Measurements from ENCODE around the gene ABCA10. TPM values are rescaled to one million over a fixed set of nuclear protein-coding genes. Genes with fewer than 3 reads are reported as not detected.

Gene ABCA10
- total RNA-seq, 1 donor from 2014 or later: 0.29 TPM

GRCh38 chr17:69122065-69122464 is 106.6 kb downstream of the ABCA10 start:
- Histone ChIP-seq H3K27me3 (ENCODE audit: control insufficient read depth, insufficient read depth, low read length) (no peaks in the 10 kb centered on the region), H3K4me3 (ENCODE audit: low read depth, low read length) (no peak overlapping the region), H3K36me3 (ENCODE audit: control insufficient read depth, insufficient read depth, low read length) (no peaks in the 10 kb centered on the region)
- no peak for TF ChIP-seq CTCF (IDR thresholded peaks at IDR 0.05; ENCODE audit: insufficient read depth, low read length, poor library complexity, severe bottlenecking)
- DNase-seq (ENCODE audit: low read depth): no peak

GRCh38 chr17:69117855-69118784 is 110.5 kb downstream of the ABCA10 start:
- H3K27me3 ChIP-seq (ENCODE audit: control insufficient read depth, insufficient read depth, low read length): no peaks in the 10 kb centered on the region
- no peak overlapping the region for H3K4me3 ChIP-seq (ENCODE audit: low read depth, low read length)
- no peak for TF ChIP-seq CTCF (IDR thresholded peaks at IDR 0.05; ENCODE audit: insufficient read depth, low read length, poor library complexity, severe bottlenecking)
- DNase-seq (ENCODE audit: low read depth): no peak
- H3K36me3 ChIP-seq (ENCODE audit: control insufficient read depth, insufficient read depth, low read length): no peaks in the 10 kb centered on the region

GRCh38 chr17:69111794-69112193 is 116.8 kb downstream of the ABCA10 start:
- Histone ChIP-seq H3K36me3 (ENCODE audit: control insufficient read depth, insufficient read depth, low read length) (no peaks in the 10 kb centered on the region), H3K4me3 (ENCODE audit: low read depth, low read length) (no peak overlapping the region), H3K27me3 (ENCODE audit: control insufficient read depth, insufficient read depth, low read length) (no peaks in the 10 kb centered on the region)
- no peak for TF ChIP-seq CTCF (IDR thresholded peaks at IDR 0.05; ENCODE audit: insufficient read depth, low read length, poor library complexity, severe bottlenecking)
- no peak for DNase-seq (ENCODE audit: low read depth)

- Histone ChIP-seq H3K27me3 (ENCODE audit: control insufficient read depth, insufficient read depth, low read length) (no peaks in the 10 kb centered on the region), H3K4me3 (ENCODE audit: low read depth, low read length) (no peak overlapping the region), H3K36me3 (ENCODE audit: control insufficient read depth, insufficient read depth, low read length) (no peaks in the 10 kb centered on the region)
- TF ChIP-seq CTCF (IDR thresholded peaks at IDR 0.05; ENCODE audit: insufficient read depth, low read length, poor library complexity, severe bottlenecking): no peak
- DNase-seq (ENCODE audit: low read depth): no peak
Measured at GRCh38 chr17:69105907-69106730, 122.5 kb downstream of the ABCA10 start.

GRCh38 chr17:69103557-69104233 is 124.9 kb downstream of the ABCA10 start:
- DNase-seq (ENCODE audit: low read depth): no peak
- TF ChIP-seq CTCF (IDR thresholded peaks at IDR 0.05; ENCODE audit: insufficient read depth, low read length, poor library complexity, severe bottlenecking): no peak

More at GRCh38 chr17:69103557-69104233, 124.9 kb downstream of the ABCA10 start:
- no peak overlapping the region for H3K4me3 ChIP-seq (ENCODE audit: low read depth, low read length)
- H3K36me3 ChIP-seq (ENCODE audit: control insufficient read depth, insufficient read depth, low read length): no peaks in the 10 kb centered on the region
- H3K27me3 ChIP-seq (ENCODE audit: control insufficient read depth, insufficient read depth, low read length): no peaks in the 10 kb centered on the region
